ENCODE data around the gene DDC.

Gene DDC

DNA sequence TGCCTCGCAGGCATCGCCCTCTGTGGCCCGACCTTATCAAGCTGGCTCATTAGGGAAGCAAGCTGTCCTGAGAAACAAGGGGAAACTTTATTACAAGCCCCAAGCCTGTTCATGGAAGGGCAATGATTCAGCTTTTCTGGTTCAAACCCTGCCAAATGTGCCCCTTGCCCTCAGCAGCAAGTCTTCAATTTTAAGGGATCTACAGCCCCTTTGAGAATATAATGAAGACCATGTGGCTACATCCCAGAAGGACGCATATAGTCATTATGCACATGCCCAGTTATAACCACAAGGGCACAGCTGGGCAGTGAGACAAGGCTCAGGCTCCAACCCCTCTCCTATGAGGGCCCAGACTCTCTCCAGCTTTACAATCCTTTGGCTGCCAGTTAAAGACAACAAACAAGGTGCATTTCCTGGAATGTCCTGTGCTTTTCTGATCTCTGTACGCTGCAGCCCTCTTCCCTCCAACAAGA lies 56.7 kb downstream of the DDC start:
- no peak for DNase-seq

DNA sequence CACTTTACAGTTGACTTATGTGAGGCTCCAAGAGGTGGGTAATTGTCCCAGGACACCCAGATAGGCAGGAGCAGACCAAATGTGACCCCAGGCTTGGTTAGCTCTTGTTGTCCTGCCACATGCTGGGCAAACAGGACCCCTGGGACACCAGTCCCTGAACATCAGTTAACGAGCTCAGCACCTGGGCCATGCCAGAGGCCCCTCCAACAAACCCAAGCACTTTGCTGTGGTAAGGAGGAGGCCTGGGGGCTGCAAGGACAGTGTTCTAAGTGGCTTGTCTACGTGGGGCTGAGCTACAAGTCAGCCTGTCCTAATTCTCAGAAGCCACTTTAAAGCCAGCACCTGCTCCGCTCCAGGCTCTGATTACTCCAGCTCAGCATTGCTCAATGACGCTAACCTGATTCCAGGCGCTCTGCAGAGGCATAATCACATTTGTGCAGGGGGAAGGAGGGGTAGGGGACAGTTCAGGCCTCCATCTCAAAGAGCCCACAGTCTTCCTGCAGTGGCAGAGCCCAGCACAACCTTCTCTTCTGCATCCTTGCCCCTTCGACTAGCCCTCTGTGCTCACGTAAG lies 57.2 kb downstream of the DDC start:
- no peak for DNase-seq

DNA sequence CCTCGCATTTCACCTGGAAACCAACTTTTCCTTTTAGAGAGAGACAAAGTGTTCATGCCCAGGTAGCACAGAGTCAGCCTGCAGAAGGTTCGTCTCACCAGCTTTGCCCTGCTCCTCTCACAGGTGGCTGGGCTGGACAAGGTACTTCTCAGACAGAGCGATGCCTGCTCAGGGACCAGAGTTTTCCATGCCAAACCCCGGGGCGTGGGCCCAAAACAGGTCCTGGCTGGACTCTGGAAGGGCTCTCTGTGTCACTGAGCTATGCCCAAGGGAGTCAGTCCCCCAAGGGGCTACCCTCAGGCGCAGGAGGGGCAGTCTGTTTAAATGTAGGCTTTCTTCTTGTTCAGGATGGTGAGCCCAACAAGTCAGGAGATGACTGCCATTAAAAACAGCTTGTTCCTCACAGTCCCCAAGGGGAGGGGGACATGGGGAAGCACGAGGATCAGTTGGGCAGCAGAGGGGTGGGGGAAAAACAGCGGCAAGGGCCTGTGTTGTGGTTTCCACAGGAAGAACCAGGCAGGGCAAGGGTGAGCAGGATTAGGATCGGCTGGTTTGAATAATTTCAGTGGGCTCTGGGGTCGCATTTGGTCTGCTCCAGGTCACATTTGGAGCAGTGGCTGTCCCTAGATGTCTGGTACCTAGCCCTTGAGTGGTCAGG lies 59.5 kb downstream of the DDC start:
- no peak for DNase-seq

DNA sequence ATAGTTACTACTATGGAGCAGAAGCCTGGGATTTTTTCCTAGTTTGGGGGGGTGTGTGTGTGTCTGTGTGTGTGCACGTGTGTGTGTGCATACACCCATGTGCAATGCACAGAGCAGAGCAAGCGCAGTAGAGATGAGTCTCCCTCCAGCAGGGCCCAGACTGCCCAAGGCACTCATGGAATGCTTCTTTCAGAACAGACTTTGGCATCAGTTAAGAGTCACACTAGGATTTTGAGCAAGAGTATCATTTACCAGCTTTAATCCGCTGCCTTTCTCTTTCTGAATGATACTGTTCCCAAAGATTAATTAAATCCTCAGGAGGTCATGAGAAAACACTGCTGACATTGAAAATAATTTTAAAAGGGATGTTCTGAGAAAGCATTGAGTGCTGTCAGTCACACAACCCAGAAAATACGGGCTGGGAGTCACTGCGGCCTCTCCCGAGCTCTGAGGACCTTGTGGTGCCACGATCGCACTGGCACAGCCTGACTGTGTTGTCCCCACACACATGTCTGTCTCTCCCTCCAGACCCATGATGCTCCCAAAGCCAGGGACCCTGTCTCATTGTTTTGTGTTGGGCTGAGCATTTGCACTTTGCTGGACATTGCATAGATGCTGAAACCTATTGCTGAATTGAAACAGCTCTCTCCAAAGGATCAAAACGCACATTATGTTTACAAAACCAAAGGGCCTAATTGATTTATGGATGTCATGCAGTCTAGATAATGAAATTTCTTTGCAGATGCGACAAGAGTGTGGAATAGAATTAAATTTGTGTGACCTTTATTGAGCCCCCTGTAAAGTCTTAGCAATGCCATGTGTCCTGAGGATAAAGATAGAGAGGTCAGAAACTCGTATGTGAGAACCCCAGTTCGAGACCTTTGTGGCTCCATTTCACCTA lies 60.3 kb downstream of the DDC start:
- no peak for DNase-seq

DNA sequence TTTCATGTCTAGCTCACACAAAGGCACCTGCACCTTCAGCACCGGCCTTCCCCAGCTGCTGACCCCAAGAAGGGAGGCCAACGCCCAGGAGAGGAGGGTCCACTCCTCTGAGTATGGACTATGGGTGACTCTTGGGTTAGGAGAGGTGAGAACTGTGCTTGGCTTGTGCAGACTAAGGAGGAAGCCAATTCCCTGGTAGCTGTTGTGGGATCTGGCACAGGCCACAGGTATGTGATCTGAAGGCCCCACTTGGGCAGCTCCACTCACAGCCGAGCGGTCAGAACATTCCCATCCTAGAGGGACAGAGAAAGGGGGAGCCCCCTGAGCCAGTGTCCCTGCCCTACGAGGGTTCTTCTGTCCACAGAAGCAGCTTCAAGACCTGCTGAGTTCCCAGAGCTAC lies 62.3 kb downstream of the DDC start:
- DNase-seq = no peak

DNA sequence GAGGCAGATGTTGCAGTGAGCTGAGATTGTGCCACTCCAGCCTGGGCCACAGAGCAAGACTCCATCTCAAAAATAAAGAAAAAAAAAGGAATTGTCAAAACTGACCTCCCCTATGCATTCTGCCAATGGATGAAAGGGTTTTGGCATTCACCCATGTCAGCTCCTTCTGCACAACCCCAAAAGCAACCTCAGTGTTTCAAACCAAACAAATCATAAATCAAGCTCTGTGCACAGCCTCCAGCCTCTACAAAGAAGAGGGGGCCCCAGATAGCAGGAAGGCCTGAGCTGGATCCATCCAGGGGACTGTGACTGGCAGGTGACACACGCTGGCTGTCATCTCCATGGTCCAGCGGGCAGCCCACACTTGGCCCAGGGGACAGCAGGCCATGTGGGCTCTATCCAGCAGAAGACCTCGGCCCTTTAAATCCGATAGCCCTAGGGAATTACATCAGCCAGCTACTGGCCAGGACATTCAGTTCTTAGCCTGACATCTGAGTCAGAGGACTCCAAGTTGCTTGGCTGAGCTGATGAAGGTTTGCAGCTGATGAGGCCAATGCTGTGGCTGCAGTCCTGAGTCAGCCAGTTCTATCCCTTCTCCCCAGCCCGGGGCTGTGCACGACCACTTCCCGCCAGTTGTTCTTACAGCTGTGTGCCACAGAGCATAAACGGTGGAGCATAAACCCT lies 63.1 kb downstream of the DDC start:
- DNase-seq = no peak

DNA sequence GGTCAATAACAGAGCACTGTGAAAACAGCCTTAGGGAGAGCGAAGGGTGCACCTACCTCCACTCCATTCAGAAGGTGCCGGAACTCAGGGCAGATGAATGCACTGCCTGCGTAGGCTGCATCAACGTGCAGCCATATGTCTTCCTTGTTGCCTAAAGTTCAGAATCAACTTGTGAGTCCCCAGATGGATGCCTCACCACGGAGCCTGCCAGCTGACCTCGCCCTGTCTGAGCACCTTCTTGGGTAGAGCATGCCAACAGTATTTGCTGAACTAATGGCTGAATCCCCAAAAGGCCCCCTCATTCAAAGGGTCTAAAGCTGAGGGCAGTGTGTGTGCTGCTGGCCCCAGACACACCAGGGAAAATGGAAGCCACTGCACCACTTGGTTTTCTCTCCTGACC lies 66.1 kb downstream of the DDC start:
- DNase-seq = no peak

DNA sequence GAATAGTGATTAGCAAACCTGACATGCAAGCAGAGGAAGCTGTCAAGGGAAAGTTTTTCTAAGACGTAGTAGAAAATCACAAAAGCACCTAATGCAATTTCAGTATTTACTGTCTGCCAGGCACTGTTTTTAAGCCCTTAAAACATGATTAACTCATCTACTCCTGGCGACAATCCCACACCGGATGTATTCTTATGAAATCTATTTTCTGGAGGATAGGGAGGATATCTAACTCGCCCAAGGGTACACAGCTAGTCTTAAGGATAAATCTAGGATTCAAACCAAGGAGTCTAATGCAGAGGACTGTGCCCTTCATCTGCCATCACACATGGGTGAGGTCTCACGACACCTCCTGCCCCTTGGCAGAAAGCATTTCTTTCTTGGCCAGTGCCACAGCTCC lies 67.2 kb downstream of the DDC start:
- no peak for DNase-seq

DNA sequence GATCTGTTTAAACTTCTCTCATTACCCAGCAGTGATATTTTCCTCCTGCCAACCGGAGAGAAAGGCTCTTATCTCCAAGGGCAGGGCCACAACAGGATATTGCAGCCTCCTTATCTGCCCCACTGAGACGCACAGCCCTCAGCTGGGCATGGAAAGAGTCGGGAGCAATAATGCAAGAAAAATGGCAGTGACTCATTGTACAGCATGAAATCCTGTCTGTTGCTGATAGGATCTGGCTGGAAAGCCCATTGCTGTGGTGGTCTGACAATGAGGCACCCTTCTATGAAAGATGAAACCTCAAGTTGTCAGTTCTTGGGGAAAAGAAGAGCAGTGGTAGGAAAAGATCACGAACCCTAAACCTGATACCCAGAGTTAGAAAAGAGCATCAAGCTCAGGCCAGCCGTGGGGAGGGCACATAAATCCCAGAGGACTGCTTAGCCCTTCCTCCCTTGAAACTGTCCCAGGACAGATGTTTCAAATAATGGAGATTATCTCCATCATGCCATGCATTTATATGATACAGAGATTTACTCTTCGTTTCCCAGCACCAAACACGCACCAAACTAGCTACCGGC lies 68.0 kb downstream of the DDC start:
- DNase-seq = no peak

DNA sequence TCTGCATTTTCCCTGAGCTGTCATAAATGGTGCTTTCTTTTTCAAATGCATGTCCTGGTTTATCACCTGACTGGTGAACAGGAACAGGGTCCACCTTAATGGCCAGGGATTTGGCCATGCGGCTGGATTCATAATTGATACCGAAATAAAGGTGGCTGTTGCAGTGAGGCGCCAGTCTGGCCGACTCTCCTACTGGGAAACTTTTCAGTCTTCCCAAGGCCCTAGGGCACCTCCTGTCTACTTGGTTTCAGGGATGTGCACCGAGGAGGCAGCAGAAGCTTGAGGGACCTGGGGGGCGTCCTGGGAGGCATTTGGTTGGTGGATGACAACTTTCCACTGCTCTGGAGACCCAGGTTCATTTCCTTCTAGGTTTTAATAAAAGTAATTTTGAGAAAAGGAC lies 68.6 kb downstream of the DDC start:
- no peak for DNase-seq

DNA sequence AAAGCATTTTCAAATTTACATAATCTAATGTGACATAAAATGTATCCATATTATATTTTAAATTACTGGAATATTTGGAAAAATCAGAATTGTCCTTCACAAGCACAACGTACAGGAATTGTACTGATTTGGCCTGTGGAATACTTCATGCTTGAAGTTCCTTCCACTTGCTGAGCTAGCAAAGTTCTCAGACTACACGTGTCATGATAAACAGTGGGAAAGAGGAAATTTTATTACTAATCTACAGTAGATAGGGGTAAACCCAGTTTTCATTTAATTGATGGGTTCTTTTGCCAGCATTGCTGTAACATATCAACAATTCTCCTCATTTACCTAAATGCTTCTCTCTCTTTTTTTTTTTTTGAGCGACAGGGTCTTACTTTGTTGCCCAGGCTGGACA lies 69.5 kb downstream of the DDC start:
- DNase-seq = no peak

DNA sequence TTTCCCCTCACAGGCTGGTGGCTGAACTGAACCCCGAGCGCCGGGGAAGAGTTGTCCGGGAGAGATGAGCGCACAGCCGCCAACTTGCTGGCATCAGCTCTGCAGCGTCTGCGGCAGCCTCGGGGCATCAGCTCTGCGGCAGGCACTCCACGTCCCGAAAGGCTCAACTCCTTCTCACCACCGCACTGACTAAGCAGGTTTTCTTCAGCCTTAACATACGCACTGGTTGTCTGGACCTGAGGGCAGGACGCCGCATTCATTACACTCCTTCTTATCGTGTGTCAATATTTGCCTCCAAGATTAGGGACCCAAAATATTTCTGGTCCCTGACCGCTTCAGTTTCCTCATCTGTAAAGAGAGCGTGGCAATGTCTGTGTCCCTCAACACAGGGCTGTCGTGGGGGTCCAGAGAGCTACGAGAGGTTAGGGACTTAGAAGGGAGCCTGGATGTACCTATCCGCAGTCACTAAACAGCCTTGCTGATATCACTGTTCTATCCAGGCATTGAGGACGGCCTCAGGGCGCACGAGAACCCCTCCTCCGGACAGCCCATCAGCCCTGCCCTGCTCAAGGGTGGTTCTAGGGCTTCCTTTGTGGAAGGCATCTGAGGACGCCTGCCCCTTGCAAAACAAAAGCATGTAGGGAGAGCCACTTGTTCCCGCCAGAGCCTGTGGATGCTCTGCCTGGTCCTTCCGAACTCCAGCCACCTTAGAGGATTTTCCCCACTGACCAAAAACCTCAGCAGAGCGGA lies 72.3 kb downstream of the DDC start:
- DNase-seq = no peak

DNA sequence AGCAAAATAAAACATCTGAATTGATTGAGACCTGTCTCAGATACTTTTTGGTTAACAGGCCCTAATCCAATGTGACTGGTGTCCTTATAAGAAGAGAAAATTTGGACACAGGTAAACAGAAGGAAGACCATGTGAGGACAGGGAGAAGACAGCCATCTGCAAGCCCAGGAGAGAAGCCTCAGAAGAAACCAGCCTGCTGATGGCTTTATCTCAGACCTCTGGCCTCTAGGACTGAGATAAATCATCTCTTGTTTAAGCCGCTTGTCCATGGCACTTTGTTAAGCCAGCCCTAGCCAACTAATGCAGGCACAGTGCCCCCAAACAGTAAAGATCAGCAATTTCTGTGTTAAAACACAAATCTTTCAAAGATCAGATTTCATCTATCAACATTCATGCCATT lies 73.3 kb downstream of the DDC start:
- DNase-seq = no peak

DNA sequence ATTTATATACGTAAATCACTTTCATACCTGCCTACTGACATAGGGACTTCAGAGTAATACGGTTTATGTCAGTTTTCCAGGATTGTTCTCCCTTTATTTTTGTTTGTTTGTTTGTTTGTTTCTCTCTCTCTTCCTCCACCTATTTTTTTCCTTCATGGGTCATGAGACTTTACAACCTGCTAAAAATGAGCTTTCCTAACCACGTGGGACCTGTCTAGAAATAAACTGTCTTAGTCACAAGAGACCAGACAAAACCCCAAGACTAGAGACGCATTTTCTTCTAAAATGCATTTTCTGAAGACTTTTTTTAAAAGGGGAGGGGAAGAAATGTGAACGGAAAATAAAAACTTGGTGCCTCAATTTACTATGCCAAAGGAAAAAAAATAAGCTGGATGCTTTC lies 74.0 kb downstream of the DDC start:
- DNase-seq = no peak

DNA sequence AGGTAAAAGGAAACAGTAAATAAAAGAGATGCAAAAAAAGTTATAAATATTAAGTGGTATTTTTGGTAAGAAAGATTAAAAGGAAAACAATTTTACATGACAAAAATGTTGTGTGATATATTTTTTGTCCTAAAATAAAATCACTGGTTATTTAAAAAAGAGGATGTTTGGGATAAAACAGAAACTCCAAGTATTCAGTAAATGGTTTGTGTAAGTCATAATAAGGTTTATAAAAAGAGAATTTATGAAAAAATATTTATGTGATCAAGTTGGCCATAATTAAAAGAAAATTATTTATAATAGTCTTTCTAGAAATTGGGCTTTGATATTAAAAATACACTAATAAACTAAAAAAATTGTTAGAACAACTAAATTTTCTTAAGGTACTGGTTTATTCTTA lies 76.8 kb downstream of the DDC start:
- no peak for DNase-seq

DNA sequence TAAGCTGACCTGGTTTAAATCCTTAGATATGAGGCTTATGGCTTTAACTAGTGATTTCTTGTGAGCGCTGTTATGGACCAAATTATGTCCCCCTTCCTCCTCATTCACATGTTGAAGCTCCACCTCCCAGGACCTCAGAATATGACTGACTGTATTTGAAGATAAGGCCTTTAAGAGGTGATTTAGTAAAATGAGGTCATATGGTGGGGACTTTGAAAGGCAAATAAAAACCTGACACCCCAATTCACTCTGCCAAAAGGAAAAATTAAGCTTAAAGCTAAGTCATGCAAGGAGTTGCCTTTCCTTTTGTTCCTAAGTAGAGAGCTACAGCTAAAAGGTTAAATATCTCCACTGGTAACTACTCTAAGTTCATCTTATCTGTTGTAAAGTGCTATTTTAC lies 78.7 kb downstream of the DDC start:
- DNase-seq = no peak

DNA sequence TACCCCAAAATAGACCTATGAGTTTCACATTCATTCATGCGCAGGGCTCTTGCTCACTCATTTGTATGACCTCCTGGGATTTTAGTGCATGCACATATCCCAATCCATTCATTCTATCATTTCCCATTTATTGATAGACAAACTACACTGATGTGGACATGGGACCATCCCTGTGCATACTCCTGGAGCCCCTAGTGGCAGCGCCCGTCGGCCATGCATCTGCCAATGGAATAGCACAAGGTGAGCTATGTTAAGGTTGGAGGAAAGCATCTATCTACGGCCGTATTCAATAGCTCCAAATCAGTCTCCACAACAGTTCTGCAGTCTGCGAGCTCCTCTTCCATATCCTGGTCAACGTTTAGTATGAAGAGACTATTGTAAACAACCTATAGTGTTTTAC lies 83.3 kb downstream of the DDC start:
- no peak for DNase-seq

DNA sequence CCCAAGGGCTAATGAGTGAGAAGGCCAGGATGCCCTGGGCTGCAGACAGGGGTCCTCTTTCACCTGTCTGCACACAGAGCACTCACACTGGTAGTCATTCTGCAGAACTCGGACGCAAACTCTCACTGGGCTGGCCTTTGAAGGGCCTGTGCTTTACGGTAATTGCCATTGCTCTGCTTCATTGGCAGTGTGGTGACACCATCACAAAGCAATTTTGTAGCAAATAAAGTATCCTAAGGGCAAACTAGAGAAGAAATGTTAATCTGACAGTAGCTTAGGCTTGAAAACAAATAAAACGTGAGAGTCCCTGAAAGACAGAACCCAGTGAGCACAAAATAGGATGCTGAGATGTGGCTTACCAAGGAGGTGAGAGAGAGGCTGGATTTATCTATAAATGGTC lies 84.4 kb downstream of the DDC start:
- no peak for DNase-seq

DNA sequence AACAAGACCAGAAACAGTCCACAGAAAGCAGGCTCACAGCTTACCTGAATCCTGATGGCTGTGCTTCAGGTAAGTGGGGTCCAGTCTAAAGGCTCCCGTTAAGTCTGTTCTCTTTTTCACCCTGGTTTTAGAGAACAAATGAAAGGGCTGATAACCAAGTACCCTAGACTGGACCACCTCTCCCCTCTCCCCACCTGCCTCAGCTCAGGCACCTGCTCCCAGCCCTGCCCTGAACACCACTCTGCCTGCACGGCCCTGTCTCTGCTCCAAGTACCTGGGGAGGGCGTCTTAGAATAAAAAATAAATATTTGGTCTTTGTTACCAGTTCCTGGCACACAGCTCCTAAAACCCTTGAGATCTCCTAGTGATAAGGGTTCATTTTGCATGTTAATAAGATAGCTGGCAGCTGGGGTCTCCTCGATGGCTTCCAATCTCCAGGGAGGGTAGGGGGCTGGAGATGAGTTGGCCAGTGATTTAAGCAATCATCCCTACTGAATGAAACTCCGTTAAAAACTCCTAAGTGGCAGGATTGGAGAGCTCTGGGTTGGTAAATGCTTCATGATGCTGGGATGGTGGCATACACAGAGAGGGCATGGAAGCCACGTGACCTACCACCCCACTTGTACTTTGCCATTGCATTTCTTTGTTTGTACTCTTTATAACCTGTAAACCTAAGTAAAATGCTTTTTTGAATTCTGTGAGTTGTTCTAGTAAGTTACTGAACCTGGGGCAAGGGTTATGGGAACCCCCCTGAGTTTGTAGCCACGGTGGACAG lies 85.3 kb downstream of the DDC start:
- no peak for DNase-seq

DNA sequence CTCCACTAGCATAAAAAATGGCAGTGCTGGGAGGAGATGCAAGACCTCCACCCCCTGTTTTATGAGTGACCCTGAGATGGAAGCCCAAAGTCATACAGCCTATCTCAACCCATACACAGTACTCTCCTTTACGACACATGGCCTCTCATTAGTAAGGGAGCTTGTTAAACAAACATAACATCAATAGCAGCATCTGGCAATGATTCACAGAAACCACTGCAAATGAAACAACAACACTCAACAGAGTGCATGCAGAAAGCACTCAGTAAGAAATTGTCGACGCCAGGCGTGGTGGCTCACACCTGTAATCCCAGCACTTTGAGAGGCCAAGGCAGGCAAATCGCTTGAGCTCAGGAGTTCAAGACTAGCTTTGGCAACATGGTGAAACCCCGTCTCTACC lies 87.6 kb downstream of the DDC start:
- DNase-seq = no peak

DNA sequence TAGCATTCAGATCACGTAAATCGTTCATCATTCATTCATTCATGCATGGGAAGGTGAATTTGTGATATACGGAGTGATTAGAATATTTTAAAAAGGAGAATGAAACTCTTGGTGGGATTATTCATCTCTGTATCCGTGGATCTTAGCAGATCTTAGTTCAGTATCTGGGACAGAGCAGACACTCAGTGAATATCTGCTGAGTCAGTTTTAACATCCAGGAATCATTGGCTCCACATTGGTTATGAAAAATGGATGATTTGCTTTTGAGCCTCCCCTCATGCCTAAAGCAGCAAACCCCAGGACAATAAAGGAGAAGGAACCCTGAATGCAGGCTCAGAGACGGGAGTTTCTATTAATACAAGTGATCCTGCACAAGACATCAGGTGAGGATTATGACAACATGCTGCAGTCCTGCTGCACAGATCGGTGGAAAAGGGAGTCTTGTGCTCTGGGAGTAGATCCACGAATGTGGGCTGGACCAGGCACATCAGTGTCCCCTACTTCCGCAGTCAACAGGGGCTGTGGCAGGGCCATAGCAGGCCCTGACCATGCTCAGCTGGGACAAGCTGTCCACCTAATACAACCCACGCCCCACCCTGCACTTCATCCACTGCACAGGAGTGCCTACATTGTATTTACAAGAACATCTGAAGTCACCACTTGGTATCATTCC lies 88.1 kb downstream of the DDC start:
- no peak for DNase-seq
